ENCODE results near the gene CROCC2.

DNA sequence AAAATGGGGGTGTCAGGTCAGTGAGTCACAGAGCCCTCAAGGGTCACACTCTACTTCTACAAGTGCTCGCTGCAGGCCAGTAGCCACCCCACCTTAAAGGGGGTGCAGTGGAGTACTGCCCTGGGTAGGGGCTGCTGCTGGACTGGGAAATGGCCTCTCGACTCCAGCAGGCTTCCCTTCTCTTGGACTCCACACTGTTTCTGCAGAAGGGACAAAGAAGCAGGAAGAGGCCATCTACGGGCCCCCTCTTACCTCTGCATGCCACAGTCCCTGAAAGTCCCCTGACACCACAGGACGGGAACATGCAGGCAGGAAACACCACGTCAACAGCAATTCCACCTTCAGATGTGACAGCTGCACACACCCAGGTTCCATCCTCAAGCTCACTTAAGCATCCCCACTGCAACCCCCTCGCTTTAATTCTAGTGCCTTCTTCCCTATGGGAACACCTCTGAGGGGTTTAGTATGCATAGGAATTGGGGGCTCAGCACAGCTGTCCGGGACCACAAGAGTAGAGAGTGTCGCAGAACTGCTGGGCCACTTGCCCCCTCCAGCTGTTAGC, 114.6 kb downstream of the CROCC2 start:
- TF ChIP-seq, protein P1, sequence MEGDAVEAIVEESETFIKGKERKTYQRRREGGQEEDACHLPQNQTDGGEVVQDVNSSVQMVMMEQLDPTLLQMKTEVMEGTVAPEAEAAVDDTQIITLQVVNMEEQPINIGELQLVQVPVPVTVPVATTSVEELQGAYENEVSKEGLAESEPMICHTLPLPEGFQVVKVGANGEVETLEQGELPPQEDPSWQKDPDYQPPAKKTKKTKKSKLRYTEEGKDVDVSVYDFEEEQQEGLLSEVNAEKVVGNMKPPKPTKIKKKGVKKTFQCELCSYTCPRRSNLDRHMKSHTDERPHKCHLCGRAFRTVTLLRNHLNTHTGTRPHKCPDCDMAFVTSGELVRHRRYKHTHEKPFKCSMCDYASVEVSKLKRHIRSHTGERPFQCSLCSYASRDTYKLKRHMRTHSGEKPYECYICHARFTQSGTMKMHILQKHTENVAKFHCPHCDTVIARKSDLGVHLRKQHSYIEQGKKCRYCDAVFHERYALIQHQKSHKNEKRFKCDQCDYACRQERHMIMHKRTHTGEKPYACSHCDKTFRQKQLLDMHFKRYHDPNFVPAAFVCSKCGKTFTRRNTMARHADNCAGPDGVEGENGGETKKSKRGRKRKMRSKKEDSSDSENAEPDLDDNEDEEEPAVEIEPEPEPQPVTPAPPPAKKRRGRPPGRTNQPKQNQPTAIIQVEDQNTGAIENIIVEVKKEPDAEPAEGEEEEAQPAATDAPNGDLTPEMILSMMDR (IDR thresholded peaks at IDR 0.05; ENCODE audit: insufficient read depth, low read length, poor library complexity, severe bottlenecking) = no peak
- no peak for TF ChIP-seq EZH2phosphoT487 (conservative IDR thresholded peaks at IDR 0.05; ENCODE audit: low read length)
